Measurements from ENCODE around the gene PRPF6. TPM values are rescaled to one million over a fixed set of nuclear protein-coding genes. Genes with fewer than 3 reads are reported as not detected.

The PRPF6 gene
- total and polyA plus RNA-seq, 2 of the 13 experiments (the other 11 are each of a cell fraction or from before 2014, with no cell fraction given) = 63.7 to 101 TPM

GRCh38 chr20:63942250-63942951 lies 38.5 kb upstream of the PRPF6 start:
- CTCF ChIA-PET (ENCODE audit: low intra/inter-chr PET ratio, low total read pairs) = no interaction called here
- ATAC-seq = no peak; the same call in 2 of the 3 replicates
- POLR2A ChIA-PET = interaction anchor here (1.8 kb wide), 1 partner anchor 15 kb away, joined by 11 read pairs; the partner anchor contains the start of gene UCKL1
- Histone ChIP-seq H3K27me3 (ENCODE audit: control insufficient read depth in 1 of 2, insufficient read depth in 2 of 2, low read length in 2 of 2) (no peaks in the 10 kb centered on the region), H3K9ac (ENCODE audit: insufficient read depth, low read depth, low read length) (no peak overlapping the region), H2AFZ (ENCODE audit: low read length) (no peak overlapping the region), H4K20me1 (ENCODE audit: insufficient read depth, low read length) (peaks cover 38% of the 10 kb centered on the region; the same call in 1 of the 2 replicates), H3K4me1 (ENCODE audit: insufficient read depth, low read length) (no peaks in the 10 kb centered on the region), H3K79me2 (ENCODE audit: insufficient read depth, low read length) (peaks cover 13% of the 10 kb centered on the region), H3K4me3 (replicated peaks in 1 of 3; ENCODE audit: insufficient read depth in 1 of 3, low read depth in 2 of 3, low read length in 3 of 3) (no peak overlapping the region), H3K27ac (ENCODE audit: extremely low read length, insufficient read depth, low read length) (peak overlapping the region; percentile 11), H3K4me2 (ENCODE audit: low read depth, low read length) (no peak overlapping the region), H3K36me3 (replicated peaks in 1 of 2; ENCODE audit: control insufficient read depth in 1 of 2, insufficient read depth in 2 of 2, low read length in 2 of 2) (peaks cover 50 to 78% of the 10 kb centered on the region in 2 experiments), H3K9me3 (ENCODE audit: low read length) (no peaks in the 10 kb centered on the region)
- 96% methylated on average over 30 of the region's 30 CpGs for WGBS (ENCODE audit: low lambda C conversion rate)
- in situ Hi-C loops (cut with HindIII; ENCODE audit: extremely low pct_ligation_motif_present, low pct_unique_long_range_greater_than_20kb) (no loop called here), intact Hi-C loops (cut with micrococcal nuclease; ENCODE audit: unreplicated experiment) (no loop called here)
- FAIRE-seq = no peak
- DNase-seq (ENCODE audit: low spot score) = no peak
- no TSS peak for BruUV-seq (replicated peaks)
- TF ChIP-seq SOX6 (IDR thresholded peaks at IDR 0.05) = no peak
- TF ChIP-seq SOX6 (CRISPR knock-in tag; IDR thresholded peaks at IDR 0.05) = no peak
- TF ChIP-seq PRMT3 (CRISPR knock-in tag; IDR thresholded peaks at IDR 0.05; ENCODE audit: borderline replicate concordance, low read depth) = no peak
- TF ChIP-seq POLR2AphosphoS5 (IDR thresholded peaks at IDR 0.05; ENCODE audit: low read depth, low read length) = 0 out of 2 replicates have a peak, but pooled peaks have one; percentile 2
- TF ChIP-seq MTA1 (CRISPR knock-in tag; IDR thresholded peaks at IDR 0.05; ENCODE audit: borderline replicate concordance) = no peak
- peak; percentile 52; the same call in 1 of the 2 replicates for TF ChIP-seq ZBTB38 (CRISPR knock-in tag; IDR thresholded peaks at IDR 0.05)
- no peak for TF ChIP-seq ZNF34 (CRISPR knock-in tag; IDR thresholded peaks at IDR 0.05; ENCODE audit: borderline replicate concordance)
- peak; percentile 76 for TF ChIP-seq HNRNPK (IDR thresholded peaks at IDR 0.05; ENCODE audit: low read depth, low read length, poor library complexity, severe bottlenecking)
- peak in 1 of 2 experiments; percentile 23; a peak in 2 of 4 replicates for TF ChIP-seq POLR2A (IDR thresholded peaks at IDR 0.05; ENCODE audit: insufficient read depth in 1 of 2, low read depth in 2 of 2, low read length in 2 of 2)
- TF ChIP-seq KIAA2018 (CRISPR knock-in tag; IDR thresholded peaks at IDR 0.05; ENCODE audit: borderline replicate concordance) = no peak
- 0 out of 2 replicates have a peak, but pooled peaks have one; percentile 3 for TF ChIP-seq POLR2G (IDR thresholded peaks at IDR 0.05; ENCODE audit: low read depth, low read length)
- no peak for TF ChIP-seq CERS6 (CRISPR knock-in tag; IDR thresholded peaks at IDR 0.05)
- no peak for TF ChIP-seq ZFP37 (CRISPR knock-in tag; IDR thresholded peaks at IDR 0.05; ENCODE audit: borderline replicate concordance)

Measured in HepG2 (cell line).